ENCODE results near the gene CPNE2. TPM values are rescaled to one million over a fixed set of nuclear protein-coding genes. Genes with fewer than 3 reads are reported as not detected.

The CPNE2 gene
- total RNA-seq, 2 donors from 2014 or later: 3.8 to 4.4 TPM

DNA sequence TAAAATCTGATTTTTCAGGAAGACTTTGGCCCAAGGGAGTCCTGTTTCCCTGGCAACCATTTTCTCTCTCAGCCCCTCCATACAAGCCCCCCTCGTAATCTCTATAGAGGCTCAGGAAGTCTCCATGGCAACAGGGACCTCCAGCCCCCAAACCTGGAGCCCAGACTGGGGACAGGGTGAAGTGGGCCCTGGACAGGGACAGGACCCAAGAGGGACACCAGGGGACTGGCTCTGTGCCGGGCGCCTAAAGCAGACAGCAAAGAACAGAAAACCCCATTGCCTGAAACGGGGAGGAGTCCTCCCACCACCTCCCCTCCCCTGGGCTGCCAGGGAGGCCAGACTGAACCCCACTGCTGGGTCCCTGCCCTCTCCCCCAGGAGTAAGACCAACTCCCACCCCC lies 40.6 kb downstream of the CPNE2 start:
- H3K27ac Mint-ChIP-seq: peak overlapping the region; percentile 96
- H3K36me3 Mint-ChIP-seq (ENCODE audit: low read depth): no peaks in the 10 kb centered on the region
- H3K27me3 Mint-ChIP-seq: no peaks in the 10 kb centered on the region

DNA sequence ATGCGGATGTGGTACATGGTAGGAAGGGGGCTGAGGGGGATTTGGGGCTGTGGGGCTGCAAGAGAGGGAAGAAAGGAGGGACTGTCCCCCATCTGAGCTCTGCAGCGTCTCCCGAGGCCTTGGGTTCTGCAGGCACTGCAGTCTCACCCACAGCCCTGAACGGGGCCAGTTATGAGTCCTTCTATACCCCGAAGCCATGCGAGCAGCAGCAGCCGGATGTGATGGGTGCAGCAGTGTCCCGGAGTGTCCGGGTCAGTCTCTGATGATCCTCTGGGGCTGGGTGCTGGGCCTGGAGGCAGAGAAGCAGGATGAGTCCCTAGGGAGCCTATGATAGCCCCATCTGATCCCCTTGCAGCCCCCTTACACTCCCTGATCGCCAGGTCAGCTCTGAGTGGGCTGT lies 41.5 kb downstream of the CPNE2 start:
- H3K4me1 Mint-ChIP-seq: peaks cover 18% of the 10 kb centered on the region
- H3K36me3 Mint-ChIP-seq (ENCODE audit: low read depth): no peaks in the 10 kb centered on the region
- H3K9me3 Mint-ChIP-seq: no peaks in the 10 kb centered on the region
- H3K4me3 Mint-ChIP-seq: peak overlapping the region; percentile 78
- peak; percentile 15 for ATAC-seq (replicated peaks)
- H3K27me3 Mint-ChIP-seq: no peaks in the 10 kb centered on the region
- peak overlapping the region; percentile 96 for H3K27ac Mint-ChIP-seq

More for the DNA sequence above, 40.6 kb downstream of the CPNE2 start:
- no peak overlapping the region for H3K4me3 Mint-ChIP-seq
- no peak for ATAC-seq (replicated peaks)
- no peaks in the 10 kb centered on the region for H3K9me3 Mint-ChIP-seq
- peaks cover 23% of the 10 kb centered on the region for H3K4me1 Mint-ChIP-seq

DNA sequence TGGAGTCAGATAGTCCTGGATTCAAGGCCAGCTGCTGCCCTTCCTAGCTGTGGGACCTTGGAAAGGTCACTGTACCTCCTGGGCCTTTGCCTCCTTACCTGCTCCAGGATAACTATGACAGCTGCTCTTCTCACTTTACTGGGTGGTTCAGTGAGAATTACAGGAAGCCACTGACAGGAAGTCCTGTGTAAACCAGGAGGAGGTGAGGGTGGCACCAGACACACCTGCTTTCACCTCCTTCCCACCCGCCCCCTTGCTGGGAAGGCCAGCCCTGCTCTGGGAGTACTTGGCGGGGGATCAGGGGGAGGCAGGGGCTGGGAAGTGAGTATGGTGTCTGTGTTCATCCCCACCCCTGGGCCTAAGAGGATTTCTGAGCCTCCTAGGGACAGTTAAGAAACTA lies 42.6 kb downstream of the CPNE2 start:
- peak overlapping the region; percentile 78 for H3K4me3 Mint-ChIP-seq
- peak; percentile 82 for ATAC-seq (replicated peaks)
- no peaks in the 10 kb centered on the region for H3K27me3 Mint-ChIP-seq
- peaks cover 21% of the 10 kb centered on the region for H3K4me1 Mint-ChIP-seq
- H3K9me3 Mint-ChIP-seq: no peaks in the 10 kb centered on the region
- no peaks in the 10 kb centered on the region for H3K36me3 Mint-ChIP-seq (ENCODE audit: low read depth)
- H3K27ac Mint-ChIP-seq: peak overlapping the region; percentile 96

DNA sequence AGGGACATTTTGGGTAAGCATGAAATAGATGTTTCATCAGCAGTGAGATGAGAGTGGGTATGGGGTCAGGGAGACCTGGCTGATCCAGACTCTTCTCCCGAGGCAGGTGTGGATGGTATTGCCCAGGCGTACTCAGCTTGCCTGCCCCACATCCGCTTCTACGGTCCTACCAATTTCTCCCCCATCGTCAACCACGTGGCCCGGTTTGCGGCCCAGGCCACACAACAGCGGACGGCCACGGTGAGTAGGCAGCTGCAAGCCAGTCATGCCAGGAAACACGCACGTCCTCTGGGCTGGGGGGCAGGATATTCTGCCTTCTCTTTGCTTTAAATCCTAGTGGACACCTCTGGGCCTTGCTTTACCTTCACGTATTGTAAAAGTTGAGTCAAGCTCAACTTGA lies 44.7 kb downstream of the CPNE2 start:
- Mint-ChIP-seq H3K4me3 (no peak overlapping the region), H3K27me3 (no peaks in the 10 kb centered on the region), H3K27ac (no peak overlapping the region), H3K9me3 (no peaks in the 10 kb centered on the region), H3K4me1 (peaks cover 17% of the 10 kb centered on the region), H3K36me3 (ENCODE audit: low read depth) (no peaks in the 10 kb centered on the region)
- ATAC-seq (replicated peaks): no peak

DNA sequence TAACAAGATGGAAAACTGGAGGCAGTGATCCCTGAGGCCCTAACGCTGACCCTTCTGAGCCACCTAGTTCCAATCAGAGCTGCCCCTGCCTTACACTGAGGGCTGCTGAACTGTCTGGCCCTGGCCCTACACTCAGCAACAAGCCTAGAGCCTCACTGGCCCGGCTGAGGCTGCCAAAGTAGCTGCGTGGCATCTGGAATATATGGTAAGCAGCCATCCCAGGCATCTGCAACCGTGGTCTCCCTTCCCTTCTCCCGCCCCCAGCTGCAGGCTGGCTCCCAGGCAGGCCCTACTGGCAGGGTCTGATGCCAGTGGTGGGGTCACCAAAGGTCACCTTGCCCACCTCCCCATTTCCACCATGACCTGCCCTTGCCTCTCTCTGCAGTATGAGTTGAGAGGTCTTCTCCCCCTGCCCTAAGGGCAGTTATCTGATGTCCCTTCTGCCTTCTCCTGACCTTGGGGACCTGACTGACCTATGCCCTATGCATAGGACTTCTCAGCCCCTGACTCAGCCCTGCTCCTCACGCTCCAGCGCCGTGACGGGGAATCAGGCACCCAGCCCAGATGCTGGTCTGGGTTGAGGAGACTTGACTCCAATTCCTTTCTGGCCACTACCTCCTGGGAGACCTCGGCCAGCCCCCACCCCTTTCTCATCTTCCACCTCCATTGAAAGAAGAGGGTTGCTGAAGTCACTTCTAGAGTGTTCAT lies 45.3 kb downstream of the CPNE2 start:
- H3K9me3 Mint-ChIP-seq: no peaks in the 10 kb centered on the region
- no peaks in the 10 kb centered on the region for H3K27me3 Mint-ChIP-seq
- no peak overlapping the region for H3K4me3 Mint-ChIP-seq
- peaks cover 21% of the 10 kb centered on the region for H3K4me1 Mint-ChIP-seq
- peak overlapping the region; percentile 61 for H3K27ac Mint-ChIP-seq
- H3K36me3 Mint-ChIP-seq (ENCODE audit: low read depth): no peaks in the 10 kb centered on the region
- ATAC-seq (replicated peaks): no peak

DNA sequence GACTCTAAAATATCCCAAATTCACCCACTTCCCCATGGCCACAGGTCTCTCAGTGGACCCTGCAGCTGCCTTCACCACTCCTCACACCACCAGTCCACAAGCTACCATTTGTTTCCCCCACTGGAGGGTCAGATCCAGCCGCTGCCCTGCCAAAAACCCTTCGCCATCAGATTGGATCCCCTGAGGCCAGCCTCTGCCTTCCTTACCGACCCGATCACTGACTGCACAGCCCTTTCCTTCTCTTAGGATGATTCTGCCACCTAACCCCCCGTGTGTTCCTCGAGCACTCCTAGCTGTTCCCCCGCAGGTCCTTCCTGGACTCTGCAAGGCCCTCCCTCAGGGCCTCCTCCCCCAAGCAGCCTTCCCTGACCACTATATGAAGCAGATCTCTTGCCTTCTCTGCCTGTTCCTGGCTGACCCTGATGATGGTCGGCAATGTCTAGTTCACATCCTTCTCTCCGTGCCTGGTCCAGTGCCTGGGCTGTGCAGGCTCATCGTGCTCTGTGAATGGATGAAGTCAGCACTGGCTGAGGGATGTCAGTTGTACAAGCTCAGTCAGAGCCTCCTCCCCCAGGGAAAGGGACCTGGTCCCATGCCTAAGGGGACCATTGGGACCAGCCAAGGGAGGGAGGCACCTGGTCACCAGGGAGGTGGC lies 46.0 kb downstream of the CPNE2 start:
- H3K4me3 Mint-ChIP-seq: no peak overlapping the region
- peak overlapping the region; percentile 61 for H3K27ac Mint-ChIP-seq
- H3K4me1 Mint-ChIP-seq: peaks cover 21% of the 10 kb centered on the region
- H3K27me3 Mint-ChIP-seq: no peaks in the 10 kb centered on the region
- H3K9me3 Mint-ChIP-seq: no peaks in the 10 kb centered on the region
- H3K36me3 Mint-ChIP-seq (ENCODE audit: low read depth): no peaks in the 10 kb centered on the region
- no peak for ATAC-seq (replicated peaks)

DNA sequence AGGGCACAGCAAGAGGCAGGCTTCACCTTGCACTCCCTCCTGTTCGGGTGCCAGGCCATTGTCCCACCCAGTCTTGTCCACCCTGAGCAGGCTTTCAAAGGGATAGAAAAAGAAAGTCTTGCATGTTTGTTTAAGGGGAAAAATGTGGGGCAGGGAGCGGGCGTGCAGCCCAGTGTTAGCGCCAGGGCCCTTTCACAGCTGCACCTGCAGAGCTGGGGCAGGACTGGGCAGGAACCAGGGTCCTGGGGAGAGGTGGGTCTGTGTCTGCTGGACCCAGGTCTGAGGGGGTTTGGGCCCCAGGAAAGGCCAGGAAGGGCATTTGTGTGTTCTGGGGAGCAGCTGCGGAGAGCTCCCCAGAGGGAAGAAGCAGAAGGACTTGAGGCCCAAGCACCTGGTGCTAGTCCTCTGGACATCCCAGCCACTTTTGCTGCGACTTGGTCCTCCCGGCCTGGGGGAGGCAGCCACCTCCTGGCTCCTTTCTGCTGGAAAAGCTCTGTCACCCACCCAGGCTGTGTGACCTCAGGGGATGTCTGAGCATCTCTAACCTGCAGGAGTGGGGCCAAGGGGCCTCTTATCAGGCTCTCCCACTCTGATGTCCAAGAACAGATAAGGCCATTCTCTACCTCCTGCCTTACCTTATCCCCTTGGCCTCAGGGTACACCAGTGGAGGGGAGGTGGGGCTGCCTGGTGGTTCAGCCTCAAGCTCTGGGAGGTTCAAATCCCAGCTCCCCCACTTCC lies 48.7 kb downstream of the CPNE2 start:
- H3K4me1 Mint-ChIP-seq: peaks cover 15% of the 10 kb centered on the region
- peak overlapping the region; percentile 88 for H3K27ac Mint-ChIP-seq
- H3K9me3 Mint-ChIP-seq: no peaks in the 10 kb centered on the region
- H3K36me3 Mint-ChIP-seq (ENCODE audit: low read depth): no peaks in the 10 kb centered on the region
- no peaks in the 10 kb centered on the region for H3K27me3 Mint-ChIP-seq
- no peak overlapping the region for H3K4me3 Mint-ChIP-seq
- ATAC-seq (replicated peaks): no peak

DNA sequence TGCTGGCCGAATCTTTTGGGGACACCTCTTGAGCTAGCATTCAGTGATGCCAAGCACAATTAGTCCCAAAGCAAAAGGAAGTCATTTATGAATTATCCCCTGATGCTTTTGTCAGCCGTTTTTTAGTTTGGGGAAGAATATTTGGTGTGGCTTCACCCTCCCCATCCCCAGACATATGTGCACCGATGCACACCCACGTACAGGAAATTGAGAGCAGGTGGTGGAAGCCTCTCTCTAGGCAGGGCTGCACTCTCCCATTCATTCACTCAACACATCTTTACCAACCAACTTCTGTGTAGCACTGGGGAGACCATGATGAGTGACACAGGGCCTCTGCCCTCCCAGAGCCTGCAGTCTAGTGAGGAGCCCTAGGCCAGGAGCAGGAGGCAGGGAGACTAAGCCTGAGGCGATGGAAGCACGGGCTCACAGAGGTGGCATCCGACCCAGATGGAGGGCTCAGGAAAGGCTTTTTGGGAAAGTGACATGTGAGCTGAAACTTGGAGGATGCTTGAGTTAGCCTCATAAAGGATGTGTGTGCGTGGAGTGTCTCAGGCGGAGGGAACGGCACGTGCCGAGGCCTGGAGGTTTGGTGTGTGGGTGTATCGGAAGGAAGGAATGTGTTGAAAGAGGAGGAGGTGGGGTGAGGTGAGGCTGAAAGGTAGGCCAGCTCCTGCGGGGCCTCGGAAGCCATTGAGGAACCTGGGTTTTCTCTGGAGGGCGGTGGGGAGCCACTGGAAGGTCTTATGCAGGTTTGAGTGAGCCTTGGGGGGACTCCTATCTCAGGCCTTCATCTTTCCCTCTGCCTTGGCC lies 49.6 kb downstream of the CPNE2 start:
- ATAC-seq (replicated peaks): peak; percentile 70
- H3K27ac Mint-ChIP-seq: peak overlapping the region; percentile 88
- H3K27me3 Mint-ChIP-seq: no peaks in the 10 kb centered on the region
- H3K4me3 Mint-ChIP-seq: peak overlapping the region; percentile 68
- no peaks in the 10 kb centered on the region for H3K9me3 Mint-ChIP-seq
- no peaks in the 10 kb centered on the region for H3K36me3 Mint-ChIP-seq (ENCODE audit: low read depth)
- peaks cover 15% of the 10 kb centered on the region for H3K4me1 Mint-ChIP-seq

DNA sequence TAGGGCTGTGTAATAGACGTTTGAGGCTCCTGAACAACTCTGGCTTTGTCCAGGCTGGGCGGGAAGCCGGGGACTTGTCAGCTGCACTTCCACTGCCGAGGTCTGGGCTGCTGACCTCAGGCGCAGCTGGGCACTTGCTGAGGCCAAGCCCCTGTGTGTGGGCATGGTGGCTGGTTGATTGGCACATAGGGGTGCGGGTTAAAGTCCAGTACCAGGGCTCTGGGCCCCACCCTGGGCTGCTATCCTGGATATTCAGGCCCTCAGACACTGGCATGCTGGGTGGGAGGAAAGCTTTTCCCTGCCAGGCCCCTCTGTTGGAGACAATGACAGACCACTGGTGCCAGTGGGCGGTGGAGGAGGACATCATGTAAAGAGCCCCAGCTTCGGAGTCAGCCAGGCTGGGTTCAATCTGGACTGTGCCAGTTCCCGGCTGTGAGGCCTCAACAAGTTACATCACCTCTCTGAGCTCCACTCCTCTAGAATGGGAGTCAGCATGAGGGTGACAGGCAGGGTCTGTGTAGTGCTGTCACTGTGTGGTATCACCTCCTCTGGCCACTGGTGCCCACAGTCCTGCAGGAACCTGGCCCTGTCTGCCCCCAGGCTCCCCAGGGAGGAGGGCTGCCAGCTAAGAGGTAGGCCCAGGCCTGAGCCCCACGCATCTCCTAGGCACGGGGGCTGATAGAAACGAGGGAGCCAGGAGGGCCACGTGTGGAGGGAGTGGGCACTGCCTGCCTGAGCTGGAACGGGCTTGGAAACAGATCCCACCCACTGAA lies 51.0 kb downstream of the CPNE2 start:
- H3K27me3 Mint-ChIP-seq: no peaks in the 10 kb centered on the region
- no peaks in the 10 kb centered on the region for H3K9me3 Mint-ChIP-seq
- H3K27ac Mint-ChIP-seq: peak overlapping the region; percentile 65
- no peak for ATAC-seq (replicated peaks)
- no peaks in the 10 kb centered on the region for H3K36me3 Mint-ChIP-seq (ENCODE audit: low read depth)
- H3K4me1 Mint-ChIP-seq: peaks cover 15% of the 10 kb centered on the region
- no peak overlapping the region for H3K4me3 Mint-ChIP-seq

DNA sequence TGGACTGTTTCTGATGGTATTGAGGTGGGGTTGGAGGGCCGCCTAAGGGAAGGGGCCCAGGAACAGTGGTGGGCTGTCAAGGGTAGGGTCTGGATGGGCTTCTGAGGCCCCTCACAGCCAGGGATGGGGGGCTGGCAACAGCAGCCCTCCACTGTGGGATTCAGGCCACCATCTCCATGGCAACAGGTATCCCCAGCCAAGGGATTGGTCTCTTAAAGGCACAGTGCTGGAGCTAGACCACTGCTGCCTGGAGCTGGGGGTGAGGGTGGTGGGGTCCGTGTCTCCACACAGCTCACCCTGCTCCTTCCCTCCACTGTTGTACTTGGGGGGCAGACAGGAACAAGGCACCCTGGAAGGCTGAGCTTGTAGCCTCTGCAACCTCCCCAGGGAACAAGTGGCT lies 51.6 kb downstream of the CPNE2 start:
- Mint-ChIP-seq H3K27me3 (no peaks in the 10 kb centered on the region), H3K36me3 (ENCODE audit: low read depth) (no peaks in the 10 kb centered on the region), H3K4me3 (no peak overlapping the region), H3K9me3 (no peaks in the 10 kb centered on the region), H3K4me1 (peaks cover 15% of the 10 kb centered on the region), H3K27ac (peak overlapping the region; percentile 65)
- no peak for ATAC-seq (replicated peaks)

DNA sequence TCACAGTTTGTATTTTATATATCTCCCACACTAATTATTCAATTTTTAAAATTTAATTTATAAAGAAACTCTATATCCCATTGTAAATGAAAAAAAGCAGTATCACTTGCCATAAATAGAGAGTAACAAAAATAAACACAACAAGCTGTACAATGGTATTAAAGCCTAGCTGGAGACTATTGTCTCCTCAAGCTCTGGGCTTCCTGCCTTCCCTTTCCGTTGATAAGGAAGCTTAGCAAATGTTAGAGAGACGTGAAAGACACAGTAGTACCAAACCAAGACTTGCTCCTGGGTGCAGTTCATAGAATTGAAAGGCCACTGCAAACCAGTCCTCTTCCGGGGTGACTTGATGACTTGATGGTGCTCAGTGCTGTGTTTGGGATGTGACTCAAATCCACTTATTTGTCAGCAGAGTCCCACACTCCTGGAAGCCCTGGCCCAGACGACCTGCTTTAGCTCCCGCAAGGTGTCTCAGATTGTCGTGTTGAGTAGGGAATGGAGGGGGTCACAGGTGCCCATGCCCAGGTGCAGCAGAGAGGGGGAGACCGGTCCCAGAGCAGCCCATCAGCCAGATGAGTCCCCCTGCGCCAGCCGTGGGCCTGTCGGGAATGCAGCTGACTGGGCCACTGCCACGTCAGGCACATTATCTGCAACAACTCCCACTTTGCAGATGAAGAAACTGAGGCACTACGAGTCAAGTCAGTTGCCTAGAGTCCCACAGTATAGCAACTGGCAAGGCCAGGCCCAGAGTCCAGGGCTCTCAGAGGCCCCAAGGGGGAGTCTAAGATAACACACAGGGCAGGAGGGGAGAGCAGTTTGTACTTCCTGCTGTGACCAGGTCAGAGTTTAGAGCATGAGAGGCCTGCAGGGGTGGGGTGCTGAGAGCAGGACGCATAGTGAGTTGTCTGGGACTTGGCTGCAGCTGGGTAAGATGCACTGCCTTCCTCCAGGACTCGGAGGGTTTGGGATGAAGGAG lies 53.0 kb downstream of the CPNE2 start:
- Mint-ChIP-seq H3K27ac (no peak overlapping the region), H3K36me3 (ENCODE audit: low read depth) (no peaks in the 10 kb centered on the region), H3K4me3 (no peak overlapping the region), H3K4me1 (peaks cover 10% of the 10 kb centered on the region), H3K9me3 (no peaks in the 10 kb centered on the region), H3K27me3 (no peaks in the 10 kb centered on the region)
- ATAC-seq (replicated peaks): peak; percentile 47

DNA sequence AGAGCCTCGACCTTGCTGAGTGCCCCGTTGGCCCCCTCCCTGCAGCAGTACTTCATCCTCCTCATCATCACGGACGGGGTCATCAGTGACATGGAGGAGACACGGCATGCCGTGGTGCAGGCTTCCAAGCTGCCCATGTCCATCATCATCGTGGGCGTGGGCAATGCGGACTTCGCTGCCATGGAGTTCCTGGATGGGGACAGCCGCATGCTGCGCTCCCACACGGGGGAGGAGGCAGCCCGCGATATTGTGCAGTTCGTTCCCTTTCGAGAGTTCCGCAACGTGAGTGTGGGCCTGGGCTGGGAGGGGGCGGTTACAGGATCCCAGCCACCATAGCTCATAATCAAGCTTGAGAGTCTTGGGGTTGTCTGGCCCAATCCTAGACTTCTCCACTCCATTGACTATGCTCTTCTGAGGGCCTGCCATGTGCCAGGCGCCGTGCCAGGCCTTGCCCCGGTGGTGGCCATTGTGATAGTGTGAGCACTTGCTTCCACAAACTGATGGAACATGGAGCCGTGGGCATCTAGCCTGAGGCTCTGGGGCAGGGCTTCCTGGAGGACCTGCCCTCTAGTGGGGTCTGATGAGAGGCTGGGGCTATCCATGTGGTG lies 53.8 kb downstream of the CPNE2 start:
- H3K4me3 Mint-ChIP-seq: no peak overlapping the region
- no peak for ATAC-seq (replicated peaks)
- H3K27ac Mint-ChIP-seq: no peak overlapping the region
- no peaks in the 10 kb centered on the region for H3K9me3 Mint-ChIP-seq
- no peaks in the 10 kb centered on the region for H3K36me3 Mint-ChIP-seq (ENCODE audit: low read depth)
- no peaks in the 10 kb centered on the region for H3K27me3 Mint-ChIP-seq
- H3K4me1 Mint-ChIP-seq: peaks cover 10% of the 10 kb centered on the region
